ENCODE measurements around the gene PXDN.

- TF ChIP-seq CTCF (IDR thresholded peaks at IDR 0.05; ENCODE audit: low read depth, low read length, poor library complexity, severe bottlenecking): no peak
- no peak for TF ChIP-seq EZH2phosphoT487 (IDR thresholded peaks at IDR 0.05; ENCODE audit: borderline replicate concordance, low read length)
Measured at GRCh38 chr2:1752751-1753150, 8.4 kb upstream of the PXDN start.

All from DOHH2 (cell line).